Measurements from ENCODE around the gene FRRS1L.
"Not testable (repeated sequence)": the region's sequence is repeated elsewhere in the genome, so short reads cannot be mapped to it uniquely, and the experiment has no call there.

Gene FRRS1L

GRCh38 chr9:109129470-109130197 is 37.4 kb downstream of the FRRS1L start:
- no peak for DNase-seq (ENCODE audit: low read depth)

- DNase-seq (ENCODE audit: low read depth) = not testable (repeated sequence)
Observed at GRCh38 chr9:109126671-109127070, 40.4 kb downstream of the FRRS1L start.

GRCh38 chr9:109124121-109124520 is 42.9 kb downstream of the FRRS1L start:
- DNase-seq (ENCODE audit: low read depth) = no peak

GRCh38 chr9:109122726-109123621 is 44.1 kb downstream of the FRRS1L start:
- no peak for DNase-seq (ENCODE audit: low read depth)

- DNase-seq (ENCODE audit: low read depth) = no peak
Observed at GRCh38 chr9:109121232-109121796, 45.7 kb downstream of the FRRS1L start.

GRCh38 chr9:109120204-109120789 is 46.8 kb downstream of the FRRS1L start:
- DNase-seq (ENCODE audit: low read depth) = no peak

GRCh38 chr9:109119439-109120203 is 47.4 kb downstream of the FRRS1L start, which contains the start of gene TMEM245:
TSS of gene TMEM245 (minus strand) at chr9:109119947. CDS start at chr9:109119913, 34 bp downstream.
- peak; percentile 93 for DNase-seq (ENCODE audit: low read depth)

GRCh38 chr9:109118808-109119438 is 48.1 kb downstream of the FRRS1L start:
- no peak for DNase-seq (ENCODE audit: low read depth)

- no peak for DNase-seq (ENCODE audit: low read depth)
Observed at GRCh38 chr9:109117856-109118807, 48.9 kb downstream of the FRRS1L start.

- no peak for DNase-seq (ENCODE audit: low read depth)
Observed at GRCh38 chr9:109115931-109116526, 51.0 kb downstream of the FRRS1L start.

- DNase-seq (ENCODE audit: low read depth) = no peak
Observed at GRCh38 chr9:109114670-109115069, 52.4 kb downstream of the FRRS1L start.

GRCh38 chr9:109113892-109114609 is 53.0 kb downstream of the FRRS1L start:
- no peak for DNase-seq (ENCODE audit: low read depth)

- no peak for DNase-seq (ENCODE audit: low read depth)
Observed at GRCh38 chr9:109113254-109113653, 53.8 kb downstream of the FRRS1L start.

- no peak for DNase-seq (ENCODE audit: low read depth)
Observed at GRCh38 chr9:109110329-109111021, 56.6 kb downstream of the FRRS1L start.

- DNase-seq (ENCODE audit: low read depth) = no peak
Observed at GRCh38 chr9:109109967-109110328, 57.1 kb downstream of the FRRS1L start.

- no peak for DNase-seq (ENCODE audit: low read depth)
Observed at GRCh38 chr9:109108318-109108717, 58.7 kb downstream of the FRRS1L start.

- DNase-seq (ENCODE audit: low read depth) = no peak
Observed at GRCh38 chr9:109107402-109108240, 59.4 kb downstream of the FRRS1L start.

Measured in HS-27A (cell line).